Fibroblast of lung (primary cell): Measurements from ENCODE around the gene KAT14.

ENCODE experiments used
- EZH2 ChIP-seq: IDR thresholded peaks from 2 replicates; pipeline ENCODE4 v1.5.1; 2012; ENCODE audit warnings: low read length, control low read depth, mild to moderate bottlenecking; ENCODE audit errors: missing control alignments
- TF ChIP-seq, protein P1 (sequence below), 2 donors: IDR thresholded peaks in 1 of 2; conservative IDR thresholded peaks in 1 of 2; 1 replicate in 1 of 2; 2 replicates in 1 of 2; pipeline ENCODE4 v1.5.1; 2011 to 2012; ENCODE audit warnings: low read length in 2 of 2, control low read depth in 1 of 2, inconsistent platforms in 1 of 2, low read depth in 1 of 2, mild to moderate bottlenecking in 1 of 2

DNA sequence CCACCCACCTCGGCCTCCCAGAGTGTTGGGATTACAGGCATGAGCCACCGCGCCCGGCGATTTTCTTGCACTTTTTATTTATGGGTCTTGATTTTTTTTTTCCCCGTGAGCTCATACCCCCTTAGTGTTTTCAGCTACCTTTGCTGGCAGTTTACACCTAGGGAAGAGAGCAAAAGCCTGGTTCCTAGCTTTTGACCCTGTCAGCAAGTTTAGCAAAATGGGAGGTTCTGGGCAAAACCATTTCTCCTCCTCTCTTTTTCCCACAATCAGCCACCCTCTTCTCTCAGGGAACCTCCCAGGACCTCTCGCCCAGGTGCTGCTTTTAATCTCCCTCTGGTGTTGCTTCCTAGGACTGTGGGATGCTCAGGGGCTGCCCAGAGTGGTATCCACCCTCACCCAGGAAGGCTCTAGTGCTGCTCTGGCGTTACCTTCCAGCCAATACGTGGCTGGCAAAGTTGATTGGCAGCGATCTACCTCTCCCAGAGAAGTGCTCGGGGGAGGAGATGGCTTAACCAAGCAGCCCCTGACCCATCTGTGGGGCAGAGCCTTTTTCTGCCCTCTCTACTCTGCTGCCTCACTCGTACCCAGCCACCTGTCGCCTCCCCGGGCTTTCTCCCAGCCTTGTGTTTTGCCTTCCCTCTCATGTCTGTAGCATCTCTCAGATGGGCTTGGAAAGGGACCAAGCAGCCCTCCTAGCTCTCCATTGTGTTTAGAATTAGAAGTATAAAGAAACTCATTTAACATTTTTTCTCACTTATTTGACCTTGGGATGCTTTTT lies 37.4 kb downstream of the KAT14 start:
- TF ChIP-seq, protein P1, sequence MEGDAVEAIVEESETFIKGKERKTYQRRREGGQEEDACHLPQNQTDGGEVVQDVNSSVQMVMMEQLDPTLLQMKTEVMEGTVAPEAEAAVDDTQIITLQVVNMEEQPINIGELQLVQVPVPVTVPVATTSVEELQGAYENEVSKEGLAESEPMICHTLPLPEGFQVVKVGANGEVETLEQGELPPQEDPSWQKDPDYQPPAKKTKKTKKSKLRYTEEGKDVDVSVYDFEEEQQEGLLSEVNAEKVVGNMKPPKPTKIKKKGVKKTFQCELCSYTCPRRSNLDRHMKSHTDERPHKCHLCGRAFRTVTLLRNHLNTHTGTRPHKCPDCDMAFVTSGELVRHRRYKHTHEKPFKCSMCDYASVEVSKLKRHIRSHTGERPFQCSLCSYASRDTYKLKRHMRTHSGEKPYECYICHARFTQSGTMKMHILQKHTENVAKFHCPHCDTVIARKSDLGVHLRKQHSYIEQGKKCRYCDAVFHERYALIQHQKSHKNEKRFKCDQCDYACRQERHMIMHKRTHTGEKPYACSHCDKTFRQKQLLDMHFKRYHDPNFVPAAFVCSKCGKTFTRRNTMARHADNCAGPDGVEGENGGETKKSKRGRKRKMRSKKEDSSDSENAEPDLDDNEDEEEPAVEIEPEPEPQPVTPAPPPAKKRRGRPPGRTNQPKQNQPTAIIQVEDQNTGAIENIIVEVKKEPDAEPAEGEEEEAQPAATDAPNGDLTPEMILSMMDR (conservative IDR thresholded peaks at IDR 0.05 in 1 of 2, IDR thresholded peaks at IDR 0.05 in 1 of 2; ENCODE audit: low read depth in 1 of 2, low read length in 2 of 2): no peak
- no peak for TF ChIP-seq EZH2
